GM12878 (cell line): ENCODE results near the gene MMP7. TPM values are rescaled to one million over a fixed set of nuclear protein-coding genes. Genes with fewer than 3 reads are reported as not detected.
A peak's percentile ranks its signal among the peaks of the same experiment; 100 is the strongest.

ENCODE experiments used
- ATAC-seq: fragments of 200-7000 bp; cut with Tn5 transposase; 3 replicates; pipeline ENCODE4 v1.9.1; 2020; ENCODE audit warnings: mild to moderate bottlenecking, moderate library complexity
- BruUV-seq: library from RNA; stranded (reverse); fragments of 400-500 nt; replicated peaks from 2 replicates; lab custom pipeline; 2021; lab: Mats Ljungman, UMichigan
- CTCF ChIA-PET: fragments of 300-600 bp; sonication (Branson Sonifier 250); formaldehyde crosslinking; extraction: SDS; loops from one replicate; lab custom pipeline; 2021; ENCODE audit warnings: inconsistent platforms; lab: Yijun Ruan, JAX
- POLR2A ChIA-PET: fragments of 350-600 bp; formaldehyde crosslinking; extraction: SDS; loops from one replicate; lab custom pipeline; 2021; ENCODE audit warnings: inconsistent platforms; lab: Charles Lee
- RAD21 ChIA-PET: fragments of 300-600 bp; sonication (Branson Sonifier 250); formaldehyde crosslinking; loops from one replicate; lab custom pipeline; 2023; ENCODE audit warnings: antibody characterized with exemption; ENCODE audit not compliant: unreplicated experiment; lab: Charles Lee
- SMC1A ChIA-PET: fragments of 300-600 bp; sonication (Branson Sonifier 250); formaldehyde crosslinking; loops from one replicate; lab custom pipeline; 2023; ENCODE audit not compliant: unreplicated experiment, uncharacterized antibody; lab: Charles Lee
- DNase-seq: peaks from one replicate; pipeline ENCODE4 v3.0.0-alpha.2; 2011; ENCODE audit warnings: low read depth, low spot score
- FAIRE-seq: peaks from 3 replicates; lab custom pipeline; 2011; peaks lifted over from hg19 to GRCh38; lab: Jason Lieb, UNC
- H2AFZ ChIP-seq: 2 replicates; pipeline ENCODE4 v1.6.0; 2011; ENCODE audit warnings: low read depth, low read length, control low read depth; ENCODE audit not compliant: control insufficient read depth
- H3K27ac ChIP-seq: 2 replicates; pipeline ENCODE4 v1.5.1; 2011; ENCODE audit warnings: control low read depth; ENCODE audit not compliant: control insufficient read depth, insufficient read depth
- H3K27me3 ChIP-seq, 2 experiments: replicated peaks in 1 of 2; 2 replicates each; pipeline versions ENCODE4 v1.6.0 to v1.6.1; 2011; ENCODE audit warnings: low read length in 1 of 2; ENCODE audit not compliant: control insufficient read depth in 2 of 2, insufficient read depth in 2 of 2
- H3K36me3 ChIP-seq, 2 experiments: 2 replicates each; pipeline ENCODE4 v1.5.1; 2011; ENCODE audit warnings: low read length in 1 of 2; ENCODE audit not compliant: control insufficient read depth in 2 of 2, insufficient read depth in 2 of 2
- H3K4me1 ChIP-seq: 2 replicates; pipeline ENCODE4 v1.6.1; 2011; ENCODE audit warnings: mild to moderate bottlenecking, low read length, moderate library complexity, mixed read lengths; ENCODE audit not compliant: control insufficient read depth, insufficient read depth
- H3K4me2 ChIP-seq: 2 replicates; pipeline ENCODE4 v1.6.0; 2011; ENCODE audit warnings: control low read depth; ENCODE audit not compliant: control insufficient read depth, insufficient read depth
- H3K4me3 ChIP-seq: fragments of 200-600 bp; sonication (generic); 2 replicates; pipeline ENCODE4 v1.5.1; 2016
- H3K79me2 ChIP-seq: 2 replicates; pipeline ENCODE4 v1.6.0; 2011; ENCODE audit warnings: low read length; ENCODE audit not compliant: control insufficient read depth, insufficient read depth
- H3K9ac ChIP-seq: 2 replicates; pipeline ENCODE4 v1.8.0; 2011; ENCODE audit warnings: low read length, control low read depth, mixed read lengths; ENCODE audit not compliant: control insufficient read depth, insufficient read depth
- H3K9me3 ChIP-seq: replicated peaks from 3 replicates; pipeline ENCODE4 v1.5.1; 2011; ENCODE audit warnings: mild to moderate bottlenecking, low read length; ENCODE audit not compliant: control insufficient read depth, insufficient read depth
- H4K20me1 ChIP-seq: 2 replicates; pipeline ENCODE4 v1.6.0; 2011; ENCODE audit not compliant: control insufficient read depth, insufficient read depth
- JUNB ChIP-seq: IDR thresholded peaks from 2 replicates; pipeline ENCODE4 v1.6.1; 2016; ENCODE audit warnings: antibody characterized with exemption, mild to moderate bottlenecking
- STAT1 ChIP-seq: fragments of 450-650 bp; conservative IDR thresholded peaks from 2 replicates; pipeline ENCODE4 v1.6.1; 2014; ENCODE audit warnings: antibody characterized with exemption, mild to moderate bottlenecking
- WGBS: methylation state at CpG from one replicate; pipeline ENCODE4 v1.1.6; 2016; ENCODE audit warnings: low lambda C conversion rate; ENCODE audit not compliant: insufficient replicate concordance, insufficient coverage; ENCODE audit errors: missing lambda C conversion rate; 5-methylcytosine and 5-hydroxymethylcytosine counted together
- in situ Hi-C: fragments of 300-500 bp; cut with MboI; formaldehyde crosslinking; loops from 9 replicates; pipeline ENCODE4 v1.14.3; 2018; ENCODE audit warnings: mixed read lengths
- intact Hi-C: fragments of 100-400 bp; cut with micrococcal nuclease; formaldehyde crosslinking; loops from one replicate; pipeline ENCODE4 v1.14.2; 2022; ENCODE audit not compliant: unreplicated experiment
- polyA plus RNA-seq, 11 experiments: library from polyadenylated mRNA; depleted of rRNA in 4 of 11; unstranded in 6 of 11; stranded (reverse) in 5 of 11; fragments of >200 nt; fragmentation: Nextera tagmentation in 4 of 11; fragmentation: Illumina TruSeq in 1 of 11; extraction: Ambion mirVana in 4 of 11; extraction: Trizol in 1 of 11; gene quantifications; 1 replicate in 1 of 11; 2 replicates in 10 of 11; pipeline versions ENCODE4 v1.2.1 to v1.2.3, GENCODE V29; 2011 to 2016; ENCODE audit warnings: inconsistent platforms in 2 of 11, missing spikeins in 2 of 11, low read depth in 1 of 11
- total RNA-seq, 4 experiments: library from RNA; depleted of rRNA in 3 of 4; stranded (reverse); fragments of >200 nt in 3 of 4; fragmentation: Illumina TruSeq in 1 of 4; extraction: Trizol in 1 of 4; gene quantifications; 2 replicates each; pipeline versions ENCODE4 v1.2.1 to v1.2.3, GENCODE V29; 2013 to 2021
- TF ChIP-seq, protein P1 (sequence below): fragments of 450-650 bp; IDR thresholded peaks from 2 replicates; pipeline ENCODE4 v1.6.1; 2016; ENCODE audit warnings: mild to moderate bottlenecking, moderate library complexity, borderline replicate concordance

Gene MMP7
- total and polyA plus RNA-seq, 10 of the 15 experiments (the other 5 are each of a cell fraction or from before 2014, with no cell fraction given), result 0.63 to 18.0 (median 1.1) TPM

DNA sequence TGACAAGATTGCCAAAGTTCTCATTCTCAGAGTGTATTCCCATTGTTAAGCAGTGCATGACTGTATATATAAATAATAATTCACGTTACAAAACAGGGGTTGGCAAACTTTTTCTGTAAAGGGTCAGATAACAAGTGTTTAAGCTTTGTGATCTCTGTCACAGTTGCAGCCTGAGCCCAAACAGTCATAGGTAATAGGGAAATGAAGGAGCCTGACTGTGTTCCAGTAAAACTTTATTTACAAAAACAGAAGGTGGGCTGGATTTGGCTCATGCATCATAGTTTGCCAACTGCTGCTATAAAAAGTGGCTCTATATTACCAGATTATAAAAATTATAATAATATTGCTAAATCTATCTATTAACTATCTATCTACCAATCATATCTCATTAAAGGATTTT is 3.5 kb downstream of the MMP7 start:
- FAIRE-seq (no peak), ATAC-seq (no peak), DNase-seq (no peak)
- Histone ChIP-seq H4K20me1 (no peaks in the 10 kb centered on the region), H3K4me1 (peaks cover 8% of the 10 kb centered on the region; the same call in 1 of the 2 replicates), H3K79me2 (no peaks in the 10 kb centered on the region), H3K4me3 (no peak overlapping the region), H3K27ac (no peak overlapping the region), H3K36me3 (no peaks in the 10 kb centered on the region), H2AFZ (no peak overlapping the region), H3K9ac (no peak overlapping the region), H3K9me3 (no peaks in the 10 kb centered on the region), H3K4me2 (no peak overlapping the region), H3K27me3 (no peaks in the 10 kb centered on the region)
- intact Hi-C loops (no loop called here), in situ Hi-C loops (no loop called here)
- no TSS peak for BruUV-seq
- WGBS, result 4% methylated on average over 1 of the region's 1 CpG
- ChIA-PET SMC1A (interaction anchor here (0.6 to 3.2 kb wide), 6 partner anchors 9 to 87 kb away, joined by 3 to 19 read pairs (median 6); no protein-coding TSS in a partner anchor), RAD21 (interaction anchor here (0.9 to 1.9 kb wide), 2 partner anchors 19 to 26 kb away, joined by 3 to 4 read pairs; no protein-coding TSS in a partner anchor), CTCF (interaction anchor here (0.5 to 5.3 kb wide), 4 partner anchors 10 to 86 kb away, joined by 3 to 53 read pairs (median 17); no protein-coding TSS in a partner anchor), POLR2A (interaction anchor here (1.8 kb wide), 1 partner anchor 20 kb away, joined by 8 read pairs; no protein-coding TSS in a partner anchor)
- TF ChIP-seq, protein P1, sequence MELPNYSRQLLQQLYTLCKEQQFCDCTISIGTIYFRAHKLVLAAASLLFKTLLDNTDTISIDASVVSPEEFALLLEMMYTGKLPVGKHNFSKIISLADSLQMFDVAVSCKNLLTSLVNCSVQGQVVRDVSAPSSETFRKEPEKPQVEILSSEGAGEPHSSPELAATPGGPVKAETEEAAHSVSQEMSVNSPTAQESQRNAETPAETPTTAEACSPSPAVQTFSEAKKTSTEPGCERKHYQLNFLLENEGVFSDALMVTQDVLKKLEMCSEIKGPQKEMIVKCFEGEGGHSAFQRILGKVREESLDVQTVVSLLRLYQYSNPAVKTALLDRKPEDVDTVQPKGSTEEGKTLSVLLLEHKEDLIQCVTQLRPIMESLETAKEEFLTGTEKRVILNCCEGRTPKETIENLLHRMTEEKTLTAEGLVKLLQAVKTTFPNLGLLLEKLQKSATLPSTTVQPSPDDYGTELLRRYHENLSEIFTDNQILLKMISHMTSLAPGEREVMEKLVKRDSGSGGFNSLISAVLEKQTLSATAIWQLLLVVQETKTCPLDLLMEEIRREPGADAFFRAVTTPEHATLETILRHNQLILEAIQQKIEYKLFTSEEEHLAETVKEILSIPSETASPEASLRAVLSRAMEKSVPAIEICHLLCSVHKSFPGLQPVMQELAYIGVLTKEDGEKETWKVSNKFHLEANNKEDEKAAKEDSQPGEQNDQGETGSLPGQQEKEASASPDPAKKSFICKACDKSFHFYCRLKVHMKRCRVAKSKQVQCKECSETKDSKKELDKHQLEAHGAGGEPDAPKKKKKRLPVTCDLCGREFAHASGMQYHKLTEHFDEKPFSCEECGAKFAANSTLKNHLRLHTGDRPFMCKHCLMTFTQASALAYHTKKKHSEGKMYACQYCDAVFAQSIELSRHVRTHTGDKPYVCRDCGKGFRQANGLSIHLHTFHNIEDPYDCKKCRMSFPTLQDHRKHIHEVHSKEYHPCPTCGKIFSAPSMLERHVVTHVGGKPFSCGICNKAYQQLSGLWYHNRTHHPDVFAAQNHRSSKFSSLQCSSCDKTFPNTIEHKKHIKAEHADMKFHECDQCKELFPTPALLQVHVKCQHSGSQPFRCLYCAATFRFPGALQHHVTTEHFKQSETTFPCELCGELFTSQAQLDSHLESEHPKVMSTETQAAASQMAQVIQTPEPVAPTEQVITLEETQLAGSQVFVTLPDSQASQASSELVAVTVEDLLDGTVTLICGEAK, result peak; percentile 52; the same call in 1 of the 2 replicates
- TF ChIP-seq JUNB, result no peak
- TF ChIP-seq STAT1, result no peak
